PC-9 (cell line): Measurements from ENCODE around the gene MTIF3.

Source experiments
- EZH2 ChIP-seq: fragments of 200-600 bp; sonication (generic); IDR thresholded peaks from 2 replicates; pipeline ENCODE4 v1.8.0; 2017; ENCODE audit warnings: antibody characterized with exemption, low read depth
- TF ChIP-seq, protein P1 (sequence below): fragments of 200-600 bp; sonication (generic); conservative IDR thresholded peaks from 2 replicates; pipeline ENCODE4 v1.6.1; 2017; ENCODE audit warnings: mixed run types, antibody characterized with exemption, mild to moderate bottlenecking, moderate library complexity

DNA sequence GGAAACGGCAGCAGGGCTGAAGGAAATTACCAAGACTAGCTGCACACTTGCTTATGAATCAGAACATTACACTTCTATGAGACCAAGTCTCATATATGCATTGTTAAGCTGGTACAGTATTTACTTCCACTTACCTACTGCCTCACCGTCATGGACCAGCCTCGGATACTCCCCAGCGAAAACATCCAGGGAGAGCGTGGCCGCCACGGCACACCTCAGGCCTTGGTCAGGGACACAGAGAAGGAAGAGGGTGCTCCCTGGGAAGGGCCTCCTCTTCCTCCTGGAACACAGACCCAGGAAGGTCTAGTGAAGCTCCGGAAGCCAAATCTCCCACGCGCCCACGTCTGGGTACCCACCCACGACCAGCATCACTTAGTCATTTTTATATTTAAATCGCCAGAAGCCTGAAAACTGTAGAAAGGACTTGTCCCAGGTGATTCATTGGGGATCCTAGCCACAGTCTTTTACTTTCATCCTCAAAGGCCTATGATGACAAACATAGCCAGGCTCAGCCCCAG, 24.4 kb upstream of the MTIF3 start:
- no peak for TF ChIP-seq EZH2
- TF ChIP-seq, protein P1, sequence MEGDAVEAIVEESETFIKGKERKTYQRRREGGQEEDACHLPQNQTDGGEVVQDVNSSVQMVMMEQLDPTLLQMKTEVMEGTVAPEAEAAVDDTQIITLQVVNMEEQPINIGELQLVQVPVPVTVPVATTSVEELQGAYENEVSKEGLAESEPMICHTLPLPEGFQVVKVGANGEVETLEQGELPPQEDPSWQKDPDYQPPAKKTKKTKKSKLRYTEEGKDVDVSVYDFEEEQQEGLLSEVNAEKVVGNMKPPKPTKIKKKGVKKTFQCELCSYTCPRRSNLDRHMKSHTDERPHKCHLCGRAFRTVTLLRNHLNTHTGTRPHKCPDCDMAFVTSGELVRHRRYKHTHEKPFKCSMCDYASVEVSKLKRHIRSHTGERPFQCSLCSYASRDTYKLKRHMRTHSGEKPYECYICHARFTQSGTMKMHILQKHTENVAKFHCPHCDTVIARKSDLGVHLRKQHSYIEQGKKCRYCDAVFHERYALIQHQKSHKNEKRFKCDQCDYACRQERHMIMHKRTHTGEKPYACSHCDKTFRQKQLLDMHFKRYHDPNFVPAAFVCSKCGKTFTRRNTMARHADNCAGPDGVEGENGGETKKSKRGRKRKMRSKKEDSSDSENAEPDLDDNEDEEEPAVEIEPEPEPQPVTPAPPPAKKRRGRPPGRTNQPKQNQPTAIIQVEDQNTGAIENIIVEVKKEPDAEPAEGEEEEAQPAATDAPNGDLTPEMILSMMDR: no peak
